ENCODE data around the gene NUDT17. TPM values are rescaled to one million over a fixed set of nuclear protein-coding genes. Genes with fewer than 3 reads are reported as not detected.

The NUDT17 gene
- total RNA-seq, 1 experiment from 2014 or later: 0.59 TPM

Other genes starting within 250 kb of the NUDT17 start
- gene GPR89A, start 237.6 kb upstream of the NUDT17 start, total RNA-seq (2014; rRNA removed; shearing (Covaris generic); ENCODE audit: low replicate concordance): 14.7 and 18.4 TPM in 2 replicates
- not detected in 2 replicates for gene PDZK1, start 138.3 kb upstream of the NUDT17 start, total RNA-seq (2014; rRNA removed; shearing (Covaris generic); ENCODE audit: low replicate concordance)
- not detected in 2 replicates for gene CD160, start 126.1 kb upstream of the NUDT17 start, total RNA-seq (2014; rRNA removed; shearing (Covaris generic); ENCODE audit: low replicate concordance)
- 8.4 and 11.3 TPM in 2 replicates for gene RNF115, start 21.5 kb upstream of the NUDT17 start, total RNA-seq (2014; rRNA removed; shearing (Covaris generic); ENCODE audit: low replicate concordance)
- 30.9 and 34.8 TPM in 2 replicates for gene POLR3C, start 21.4 kb upstream of the NUDT17 start, total RNA-seq (2014; rRNA removed; shearing (Covaris generic); ENCODE audit: low replicate concordance)
- gene PIAS3, start 13.5 kb downstream of the NUDT17 start, total RNA-seq (2014; rRNA removed; shearing (Covaris generic); ENCODE audit: low replicate concordance): 5.6 and 11.0 TPM in 2 replicates
- not detected in 2 replicates for gene ANKRD35, start 40.2 kb downstream of the NUDT17 start, total RNA-seq (2014; rRNA removed; shearing (Covaris generic); ENCODE audit: low replicate concordance)
- 0.10 and 0.20 TPM in 2 replicates for gene ITGA10, start 64.4 kb downstream of the NUDT17 start, total RNA-seq (2014; rRNA removed; shearing (Covaris generic); ENCODE audit: low replicate concordance)
- gene PEX11B, start 73.1 kb downstream of the NUDT17 start, total RNA-seq (2014; rRNA removed; shearing (Covaris generic); ENCODE audit: low replicate concordance): 19.3 and 20.6 TPM in 2 replicates
- gene RBM8A, start 81.9 kb downstream of the NUDT17 start, total RNA-seq (2014; rRNA removed; shearing (Covaris generic); ENCODE audit: low replicate concordance): 52.3 and 69.3 TPM in 2 replicates
- gene LIX1L, start 112.4 kb downstream of the NUDT17 start, total RNA-seq (2014; rRNA removed; shearing (Covaris generic); ENCODE audit: low replicate concordance): 30.0 and 38.9 TPM in 2 replicates
- gene ANKRD34A, start 118.9 kb downstream of the NUDT17 start, total RNA-seq (2014; rRNA removed; shearing (Covaris generic); ENCODE audit: low replicate concordance): 0.30 TPM in 1 of 2 replicates, not detected in the other
- gene POLR3GL, start 119.1 kb downstream of the NUDT17 start, total RNA-seq (2014; rRNA removed; shearing (Covaris generic); ENCODE audit: low replicate concordance): 1.8 and 6.8 TPM in 2 replicates
- 20.4 and 20.6 TPM in 2 replicates for gene TXNIP, start 150.9 kb downstream of the NUDT17 start, total RNA-seq (2014; rRNA removed; shearing (Covaris generic); ENCODE audit: low replicate concordance)
- not detected in 2 replicates for gene HJV, start 176.1 kb downstream of the NUDT17 start, total RNA-seq (2014; rRNA removed; shearing (Covaris generic); ENCODE audit: low replicate concordance)

All from MG63 (cell line).